Measurements from ENCODE around the gene MYO10. TPM values are rescaled to one million over a fixed set of nuclear protein-coding genes. Genes with fewer than 3 reads are reported as not detected.
A peak's percentile ranks its signal among the peaks of the same experiment; 100 is the strongest.

The MYO10 gene
- total and polyA plus RNA-seq, 2 experiments from 2014 or later = 119 to 276 TPM

- no peak for TF ChIP-seq CTCF (conservative IDR thresholded peaks at IDR 0.05; ENCODE audit: low read depth in 2 of 2)
- no peak for TF ChIP-seq POLR2AphosphoS5 (IDR thresholded peaks at IDR 0.05; ENCODE audit: low read depth)
Measured at GRCh38 chr5:16902846-16903245, 33.2 kb downstream of the MYO10 start (continued).

GRCh38 chr5:16901021-16901644, 35.0 kb downstream of the MYO10 start:
- no peaks in the 10 kb centered on the region for H3K36me3 Mint-ChIP-seq (ENCODE audit: low read depth)
- Histone ChIP-seq H2AFZ (no peak overlapping the region), H3K4me3 (peak overlapping the region; percentile 32), H3K9me2 (ENCODE audit: insufficient read depth) (no peaks in the 10 kb centered on the region), H3K27me3 (ENCODE audit: insufficient read depth) (no peaks in the 10 kb centered on the region), H3K36me3 (ENCODE audit: insufficient read depth) (no peaks in the 10 kb centered on the region), H3K4me1 (ENCODE audit: insufficient read depth) (peaks cover 47% of the 10 kb centered on the region), H3K79me2 (replicated peaks; ENCODE audit: insufficient read depth) (peaks cover 93% of the 10 kb centered on the region), H3F3A (replicated peaks; ENCODE audit: low read depth) (0 out of 2 replicates have a peak, but pooled peaks cover 3% of the 10 kb centered on the region), H3K4me2 (peak overlapping the region; percentile 48), H3K27ac (ENCODE audit: low read depth) (peak overlapping the region; percentile 85), H4K20me1 (replicated peaks; ENCODE audit: insufficient read depth) (no peaks in the 10 kb centered on the region)
- ATAC-seq = peak; percentile 83
- H3K9me3 Mint-ChIP-seq = no peaks in the 10 kb centered on the region
- no peak for TF ChIP-seq ZNF331 (CRISPR knock-in tag; IDR thresholded peaks at IDR 0.05; ENCODE audit: low read depth)
- no peak for TF ChIP-seq ZNF114 (CRISPR knock-in tag; IDR thresholded peaks at IDR 0.05)
- peak; percentile 56; the same call in 1 of the 2 replicates for TF ChIP-seq ZNF462 (CRISPR knock-in tag; IDR thresholded peaks at IDR 0.05)
- TF ChIP-seq EZH2 (IDR thresholded peaks at IDR 0.05; ENCODE audit: low read depth, unreplicated experiment) = no peak
- no peak for TF ChIP-seq REST (IDR thresholded peaks at IDR 0.05; ENCODE audit: unreplicated experiment)
- H3K4me1 Mint-ChIP-seq = peaks cover 51% of the 10 kb centered on the region
- peak; percentile 71 for DNase-seq (ENCODE audit: low spot score)
- H3K27me3 Mint-ChIP-seq (ENCODE audit: insufficient read depth, low read depth, poor library complexity) = peaks cover 13% of the 10 kb centered on the region
- peak overlapping the region; percentile 58 for H3K4me3 Mint-ChIP-seq
- peak overlapping the region; percentile 85 for H3K27ac Mint-ChIP-seq

All from GM23338 (cell line).